GM13977 (cell line): ENCODE results near the gene STX8.
A peak's percentile ranks its signal among the peaks of the same experiment; 100 is the strongest.
"Not testable (repeated sequence)": the region's sequence is repeated elsewhere in the genome, so short reads cannot be mapped to it uniquely, and the experiment has no call there.

ENCODE experiments used
- DNase-seq: peaks from one replicate; pipeline ENCODE4 v3.0.0; 2012; ENCODE audit warnings: low spot score
- in situ Hi-C: fragments of 300-500 bp; cut with MboI; formaldehyde crosslinking; loops from one replicate; pipeline ENCODE4 v1.12.0; 2022; ENCODE audit warnings: low sequenced_read_pairs, low pct_unique_long_range_greater_than_20kb, mixed read lengths, inconsistent platforms; ENCODE audit not compliant: unreplicated experiment
- TF ChIP-seq, protein P1 (sequence below): IDR thresholded peaks from 2 replicates; pipeline ENCODE4 v1.5.1; 2012; ENCODE audit warnings: mild to moderate bottlenecking, control low read depth; ENCODE audit not compliant: insufficient read depth; ENCODE audit errors: extremely low read depth, missing control alignments

Gene STX8

DNA sequence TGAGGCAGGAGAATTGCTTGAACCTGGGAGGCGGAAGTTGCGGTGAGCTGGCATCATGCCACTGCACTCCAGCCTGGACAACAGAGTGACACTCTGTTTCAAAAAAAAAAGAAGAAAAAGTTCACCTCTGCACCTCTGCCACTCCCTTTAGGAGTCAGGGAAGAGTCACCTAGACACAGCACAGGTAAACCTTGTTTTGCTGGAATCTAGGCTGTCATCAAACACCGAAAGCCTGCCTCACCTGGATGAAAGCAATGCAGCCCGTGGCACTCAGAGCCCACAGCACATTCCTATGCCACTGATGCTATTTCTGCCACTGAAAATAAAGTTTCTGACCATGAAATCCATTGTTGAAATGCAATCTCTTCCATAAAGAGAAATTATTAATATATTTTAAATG is 23.0 kb upstream of the STX8 start:
- TF ChIP-seq, protein P1, sequence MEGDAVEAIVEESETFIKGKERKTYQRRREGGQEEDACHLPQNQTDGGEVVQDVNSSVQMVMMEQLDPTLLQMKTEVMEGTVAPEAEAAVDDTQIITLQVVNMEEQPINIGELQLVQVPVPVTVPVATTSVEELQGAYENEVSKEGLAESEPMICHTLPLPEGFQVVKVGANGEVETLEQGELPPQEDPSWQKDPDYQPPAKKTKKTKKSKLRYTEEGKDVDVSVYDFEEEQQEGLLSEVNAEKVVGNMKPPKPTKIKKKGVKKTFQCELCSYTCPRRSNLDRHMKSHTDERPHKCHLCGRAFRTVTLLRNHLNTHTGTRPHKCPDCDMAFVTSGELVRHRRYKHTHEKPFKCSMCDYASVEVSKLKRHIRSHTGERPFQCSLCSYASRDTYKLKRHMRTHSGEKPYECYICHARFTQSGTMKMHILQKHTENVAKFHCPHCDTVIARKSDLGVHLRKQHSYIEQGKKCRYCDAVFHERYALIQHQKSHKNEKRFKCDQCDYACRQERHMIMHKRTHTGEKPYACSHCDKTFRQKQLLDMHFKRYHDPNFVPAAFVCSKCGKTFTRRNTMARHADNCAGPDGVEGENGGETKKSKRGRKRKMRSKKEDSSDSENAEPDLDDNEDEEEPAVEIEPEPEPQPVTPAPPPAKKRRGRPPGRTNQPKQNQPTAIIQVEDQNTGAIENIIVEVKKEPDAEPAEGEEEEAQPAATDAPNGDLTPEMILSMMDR, result no peak
- no peak for DNase-seq
- in situ Hi-C loops, result no loop called here

DNA sequence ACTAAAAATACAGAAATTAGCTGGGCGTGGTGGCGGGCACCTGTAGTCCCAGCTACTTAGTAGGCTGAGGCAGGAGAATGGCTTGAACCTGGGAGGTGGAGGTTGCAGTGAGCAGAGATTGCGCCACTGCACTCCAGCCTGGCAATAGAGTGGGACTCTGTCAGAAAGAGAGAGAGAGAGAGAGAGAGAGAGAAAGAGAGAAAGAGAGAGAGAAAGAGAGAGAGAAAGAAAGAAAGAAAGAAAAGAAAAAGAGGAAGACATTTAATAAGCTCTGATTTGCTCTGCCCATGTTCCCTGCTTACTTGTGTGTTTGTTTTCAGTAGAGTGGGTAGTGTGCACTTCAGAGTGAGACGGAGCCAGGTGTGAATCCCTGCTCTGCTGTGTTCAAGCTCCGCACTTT is 22.0 kb upstream of the STX8 start:
- DNase-seq, in situ Hi-C loops: not testable (repeated sequence)

DNA sequence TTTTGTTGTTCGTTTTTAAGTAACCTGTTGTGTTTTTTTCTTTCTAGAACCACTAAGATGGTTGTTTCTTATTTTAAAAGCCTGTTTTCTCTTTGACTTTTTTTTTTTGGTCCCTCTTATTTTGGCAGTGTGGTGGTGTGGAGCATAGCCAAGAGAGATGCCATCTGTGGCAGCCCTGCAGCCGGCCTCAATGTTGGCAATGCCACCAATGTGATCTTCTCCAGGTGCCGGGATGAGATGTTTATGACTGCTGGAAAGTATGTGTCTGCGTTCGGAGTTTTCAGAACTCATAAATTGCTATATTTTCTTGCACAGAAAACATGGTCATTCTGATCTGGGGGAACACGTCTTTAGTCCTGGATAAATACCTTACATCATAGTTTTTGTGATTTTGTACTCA is 18.4 kb upstream of the STX8 start:
- in situ Hi-C loops, result no loop called here
- TF ChIP-seq, protein P1, result no peak
- no peak for DNase-seq

DNA sequence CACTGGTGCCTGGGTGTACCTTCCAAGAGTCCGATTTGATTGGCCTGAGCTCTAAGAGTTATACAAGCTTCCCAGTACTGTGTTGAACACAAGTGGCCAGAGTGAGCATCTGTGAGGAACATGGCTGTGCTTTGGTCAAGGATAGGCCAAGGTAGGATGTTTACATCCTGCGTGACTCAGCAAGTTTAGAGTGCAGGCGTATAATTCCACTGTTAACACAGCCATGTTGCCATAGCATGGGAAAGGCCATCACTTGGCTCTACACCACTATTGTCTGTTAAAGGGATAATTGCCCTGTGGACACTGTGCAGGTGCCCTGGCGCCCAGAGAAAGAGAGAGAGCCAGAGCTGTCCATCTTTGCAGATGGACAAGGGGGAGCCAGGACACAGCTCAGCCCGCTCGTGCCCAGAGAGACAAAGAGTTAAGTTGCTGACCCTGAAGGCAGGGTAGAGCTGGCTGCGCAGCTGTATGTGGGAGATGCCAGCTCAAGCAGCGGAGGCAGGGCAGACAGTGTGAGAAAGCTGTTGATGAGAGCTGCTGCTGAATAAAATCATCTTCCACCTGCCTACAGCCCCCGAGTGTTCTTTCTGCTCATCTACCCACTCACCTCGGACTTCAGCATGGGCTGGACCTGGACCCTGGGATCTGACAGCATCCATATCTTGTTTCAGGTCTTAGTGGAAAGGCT is 12.5 kb upstream of the STX8 start:
- in situ Hi-C loops, result no loop called here
- DNase-seq, result no peak
- TF ChIP-seq, protein P1, result no peak

DNA sequence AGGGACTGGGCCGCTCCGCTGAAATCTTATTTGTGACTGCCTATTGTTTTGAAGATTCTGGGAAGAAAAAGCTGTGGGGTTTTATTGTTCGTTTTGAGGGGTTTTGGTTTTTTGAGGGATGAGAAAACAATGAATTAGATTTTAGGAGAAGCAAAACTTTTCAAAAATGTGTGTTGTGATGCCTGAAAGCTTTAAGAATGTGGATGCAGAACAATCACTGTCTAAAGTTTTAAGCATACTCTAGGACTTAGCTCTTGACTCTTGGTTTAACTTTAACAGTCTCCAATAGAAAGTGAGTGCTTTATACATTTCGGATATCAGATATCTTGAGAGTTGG is 1.7 kb upstream of the STX8 start:
- TF ChIP-seq, protein P1, result no peak
- in situ Hi-C loops, result no loop called here
- DNase-seq, result no peak

DNA sequence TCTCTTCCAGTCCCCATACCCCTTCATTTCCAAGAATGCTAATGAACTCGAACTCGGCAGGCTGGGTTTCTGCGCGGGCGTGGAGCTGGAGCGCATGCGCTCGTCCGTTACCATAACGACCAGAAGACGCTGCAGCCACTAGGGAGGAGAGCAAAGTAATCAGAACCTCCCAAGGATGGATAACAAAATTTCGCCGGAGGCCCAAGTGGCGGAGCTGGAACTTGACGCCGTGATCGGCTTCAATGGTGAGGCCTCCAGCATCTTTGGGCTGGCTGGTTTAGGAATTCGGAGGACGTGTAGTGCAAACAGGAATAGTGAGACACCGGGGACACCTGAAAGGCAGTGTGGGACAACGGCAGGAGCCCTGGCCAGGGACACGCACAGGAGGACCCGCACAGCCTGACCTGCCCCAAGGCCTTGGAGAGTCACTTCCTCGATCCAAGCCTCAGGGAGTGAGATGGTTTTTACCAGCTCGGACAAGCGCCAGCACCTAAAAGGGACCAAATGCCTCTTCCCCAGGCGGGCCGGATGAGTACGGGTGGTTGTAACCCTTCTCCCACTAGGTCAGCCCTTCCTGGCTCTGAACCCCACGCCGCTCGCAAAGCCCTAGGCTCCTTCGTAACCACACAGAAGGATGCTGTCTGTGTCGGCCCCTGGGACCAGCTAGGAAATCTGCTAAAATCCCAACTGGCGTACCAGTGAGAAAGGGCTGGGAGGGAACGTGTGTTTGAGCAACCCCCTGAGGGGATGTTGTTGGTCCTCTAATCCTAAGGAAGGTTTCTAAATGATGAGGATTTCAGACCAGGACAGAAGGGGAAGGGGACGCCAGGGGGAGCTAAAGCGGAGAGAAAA is 1.1 kb upstream of the STX8 start, which contains the start of gene CFAP52:
Gene CFAP52 (plus strand): TSS at position 122 of the 852 bp plus-strand sequence. CDS start 54 bp downstream, at position 176.
- TF ChIP-seq, protein P1, result peak; percentile 74
- DNase-seq, result peak; percentile 82
- in situ Hi-C loops, result no loop called here

DNA sequence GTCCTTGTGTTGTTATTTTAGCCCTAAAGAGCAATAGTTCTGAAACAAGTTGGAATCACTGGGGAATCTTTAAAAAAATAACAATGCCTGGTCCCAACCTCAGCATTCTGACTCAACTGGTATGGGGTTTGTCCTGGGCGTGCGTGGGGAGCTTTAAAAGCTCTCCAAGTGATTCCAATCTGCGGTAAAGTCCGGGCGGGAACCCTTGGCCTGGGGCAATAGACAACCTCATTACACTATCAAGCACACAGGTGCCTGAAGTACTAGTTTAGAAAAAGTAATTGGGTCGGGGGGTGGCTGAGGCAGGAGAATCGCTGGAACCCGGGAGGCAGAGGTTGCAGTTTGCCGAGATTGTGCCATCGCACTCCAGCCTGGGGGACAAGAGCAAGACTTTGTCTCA is 4.4 kb downstream of the STX8 start:
- TF ChIP-seq, protein P1, result no peak
- DNase-seq, result no peak
- in situ Hi-C loops, result no loop called here
